ENCODE results near the gene OR10K1. TPM values are rescaled to one million over a fixed set of nuclear protein-coding genes. Genes with fewer than 3 reads are reported as not detected.

OR10K1 gene
- total RNA-seq, 2 experiments from 2014 or later, result not detected

GRCh38 chr1:158485455-158485854 is 23.8 kb downstream of the OR10K1 start:
- H3K27me3 Mint-ChIP-seq (ENCODE audit: low read depth), result peaks cover 6% of the 10 kb centered on the region
- H3K36me3 Mint-ChIP-seq (ENCODE audit: low read depth), result no peaks in the 10 kb centered on the region
- ATAC-seq (no peak), DNase-seq (no peak)
- ChIA-PET CTCF (no interaction called here), POLR2A (no interaction called here)
- no peaks in the 10 kb centered on the region for H3K9me3 Mint-ChIP-seq (ENCODE audit: insufficient read depth)
- no peak overlapping the region for H3K27ac Mint-ChIP-seq
- no peaks in the 10 kb centered on the region for H3K4me1 Mint-ChIP-seq (ENCODE audit: low read depth)
- H3K4me3 Mint-ChIP-seq, result no peak overlapping the region

GRCh38 chr1:158491316-158491715 is 29.7 kb downstream of the OR10K1 start:
- ChIA-PET POLR2A (no interaction called here), CTCF (no interaction called here)
- Mint-ChIP-seq H3K27me3 (ENCODE audit: low read depth) (peaks cover 14% of the 10 kb centered on the region), H3K27ac (no peak overlapping the region), H3K9me3 (ENCODE audit: insufficient read depth) (no peaks in the 10 kb centered on the region), H3K4me3 (no peak overlapping the region), H3K4me1 (ENCODE audit: low read depth) (no peaks in the 10 kb centered on the region), H3K36me3 (ENCODE audit: low read depth) (no peaks in the 10 kb centered on the region)
- ATAC-seq (no peak), DNase-seq (no peak)

- DNase-seq (no peak), ATAC-seq (no peak)
- Mint-ChIP-seq H3K4me1 (ENCODE audit: low read depth) (no peaks in the 10 kb centered on the region), H3K36me3 (ENCODE audit: low read depth) (no peaks in the 10 kb centered on the region), H3K27ac (no peak overlapping the region), H3K27me3 (ENCODE audit: low read depth) (peaks cover 13% of the 10 kb centered on the region), H3K9me3 (ENCODE audit: insufficient read depth) (no peaks in the 10 kb centered on the region), H3K4me3 (no peak overlapping the region)
- CTCF ChIA-PET, result interaction anchor here (1.0 kb wide), 1 partner anchor 289 kb away, joined by 3 read pairs; no protein-coding TSS in a partner anchor
- POLR2A ChIA-PET, result no interaction called here
These were observed 31.4 kb downstream of the OR10K1 start for GRCh38 chr1:158493054-158493453.

- Mint-ChIP-seq H3K27me3 (ENCODE audit: low read depth) (peaks cover 13% of the 10 kb centered on the region), H3K4me3 (no peak overlapping the region), H3K4me1 (ENCODE audit: low read depth) (no peaks in the 10 kb centered on the region), H3K36me3 (ENCODE audit: low read depth) (no peaks in the 10 kb centered on the region), H3K9me3 (ENCODE audit: insufficient read depth) (no peaks in the 10 kb centered on the region), H3K27ac (no peak overlapping the region)
- ATAC-seq, result no peak
- ChIA-PET CTCF (no interaction called here), POLR2A (no interaction called here)
- DNase-seq, result no peak
These were observed 33.2 kb downstream of the OR10K1 start for GRCh38 chr1:158494796-158495195.

GRCh38 chr1:158496374-158496773 is 34.7 kb downstream of the OR10K1 start:
- Mint-ChIP-seq H3K27ac (no peak overlapping the region), H3K36me3 (ENCODE audit: low read depth) (no peaks in the 10 kb centered on the region), H3K4me1 (ENCODE audit: low read depth) (no peaks in the 10 kb centered on the region), H3K4me3 (no peak overlapping the region), H3K27me3 (ENCODE audit: low read depth) (peaks cover 11% of the 10 kb centered on the region), H3K9me3 (ENCODE audit: insufficient read depth) (no peaks in the 10 kb centered on the region)
- no peak for DNase-seq
- POLR2A ChIA-PET, result no interaction called here
- ATAC-seq, result no peak
- CTCF ChIA-PET, result interaction anchor here (1.5 kb wide), 1 partner anchor 292 kb away, joined by 6 read pairs; no protein-coding TSS in a partner anchor

- H3K4me3 Mint-ChIP-seq, result no peak overlapping the region
These were observed 44.8 kb downstream of the OR10K1 start for GRCh38 chr1:158506369-158506987.

GRCh38 chr1:158507511-158507910 is 45.9 kb downstream of the OR10K1 start:
- ATAC-seq, result no peak
- POLR2A ChIA-PET, result interaction anchor here (1.0 kb wide), 1 partner anchor 503 kb away, joined by 4 read pairs; no protein-coding TSS in a partner anchor
- H3K4me1 Mint-ChIP-seq (ENCODE audit: low read depth), result no peaks in the 10 kb centered on the region
- no peaks in the 10 kb centered on the region for H3K36me3 Mint-ChIP-seq (ENCODE audit: low read depth)
- CTCF ChIA-PET, result interaction anchor here (0.9 to 1.1 kb wide), 2 partner anchors 13 to 564 kb away, joined by 3 to 8 read pairs; no protein-coding TSS in a partner anchor
- no peak for DNase-seq
- H3K4me3 Mint-ChIP-seq, result no peak overlapping the region
- no peaks in the 10 kb centered on the region for H3K9me3 Mint-ChIP-seq (ENCODE audit: insufficient read depth)
- H3K27me3 Mint-ChIP-seq (ENCODE audit: low read depth), result peaks cover 13% of the 10 kb centered on the region
- no peak overlapping the region for H3K27ac Mint-ChIP-seq

More at GRCh38 chr1:158506369-158506987, 44.8 kb downstream of the OR10K1 start:
- no peak overlapping the region for H3K27ac Mint-ChIP-seq
- no peaks in the 10 kb centered on the region for H3K9me3 Mint-ChIP-seq (ENCODE audit: insufficient read depth)
- no peaks in the 10 kb centered on the region for H3K4me1 Mint-ChIP-seq (ENCODE audit: low read depth)
- DNase-seq (peak; percentile 34), ATAC-seq (no peak)
- peaks cover 13% of the 10 kb centered on the region for H3K27me3 Mint-ChIP-seq (ENCODE audit: low read depth)
- no peaks in the 10 kb centered on the region for H3K36me3 Mint-ChIP-seq (ENCODE audit: low read depth)
- CTCF ChIA-PET, result interaction anchor here (0.8 to 2.2 kb wide), 4 partner anchors 14 to 565 kb away, joined by 3 to 12 read pairs (median 6); no protein-coding TSS in a partner anchor
- POLR2A ChIA-PET, result interaction anchor here (1.0 kb wide), 1 partner anchor 504 kb away, joined by 4 read pairs; no protein-coding TSS in a partner anchor

GRCh38 chr1:158509471-158510156 is 48.0 kb downstream of the OR10K1 start:
- Mint-ChIP-seq H3K27me3 (ENCODE audit: low read depth) (peaks cover 13% of the 10 kb centered on the region), H3K27ac (no peak overlapping the region), H3K36me3 (ENCODE audit: low read depth) (no peaks in the 10 kb centered on the region), H3K4me1 (ENCODE audit: low read depth) (no peaks in the 10 kb centered on the region), H3K9me3 (ENCODE audit: insufficient read depth) (no peaks in the 10 kb centered on the region), H3K4me3 (no peak overlapping the region)
- ChIA-PET CTCF (no interaction called here), POLR2A (interaction anchor here (0.6 kb wide), 1 partner anchor 16 kb away, joined by 3 read pairs; no protein-coding TSS in a partner anchor)
- no peak for ATAC-seq
- DNase-seq, result no peak

- DNase-seq, result no peak
- Mint-ChIP-seq H3K4me3 (no peak overlapping the region), H3K27me3 (ENCODE audit: low read depth) (peaks cover 5% of the 10 kb centered on the region), H3K27ac (no peak overlapping the region), H3K9me3 (ENCODE audit: insufficient read depth) (no peaks in the 10 kb centered on the region), H3K4me1 (ENCODE audit: low read depth) (no peaks in the 10 kb centered on the region), H3K36me3 (ENCODE audit: low read depth) (no peaks in the 10 kb centered on the region)
- POLR2A ChIA-PET, result no interaction called here
- CTCF ChIA-PET, result no interaction called here
- no peak for ATAC-seq
These were observed 55.3 kb downstream of the OR10K1 start for GRCh38 chr1:158516966-158517365.

Other genes with a start within 250 kb of the OR10K1 start
- gene CD1A, start 207.4 kb upstream of the OR10K1 start, total RNA-seq, result under 1 TPM; 0.18 to 0.26 TPM
- gene CD1C, start 171.9 kb upstream of the OR10K1 start, total RNA-seq, result not detected
- not detected for gene CD1B, start 130.3 kb upstream of the OR10K1 start, total RNA-seq
- not detected for gene CD1E, start 107.9 kb upstream of the OR10K1 start, total RNA-seq
- not detected for gene OR10T2, start 62.4 kb upstream of the OR10K1 start, total RNA-seq
- not detected for gene OR10K2, start 35.6 kb upstream of the OR10K1 start, total RNA-seq
- gene OR10R2, start 10.4 kb downstream of the OR10K1 start, total RNA-seq, result not detected
- gene OR6Y1, start 92.6 kb downstream of the OR10K1 start, total RNA-seq, result not detected
- not detected for gene OR6P1, start 108.7 kb downstream of the OR10K1 start, total RNA-seq
- gene OR10X1, start 118.1 kb downstream of the OR10K1 start, total RNA-seq, result not detected
- not detected for gene OR10Z1, start 143.4 kb downstream of the OR10K1 start, total RNA-seq
- not detected for gene SPTA1, start 224.9 kb downstream of the OR10K1 start, total RNA-seq
- gene OR6K2, start 238.8 kb downstream of the OR10K1 start, total RNA-seq, result not detected